ENCODE results near the gene DTL.

Gene DTL

DNA sequence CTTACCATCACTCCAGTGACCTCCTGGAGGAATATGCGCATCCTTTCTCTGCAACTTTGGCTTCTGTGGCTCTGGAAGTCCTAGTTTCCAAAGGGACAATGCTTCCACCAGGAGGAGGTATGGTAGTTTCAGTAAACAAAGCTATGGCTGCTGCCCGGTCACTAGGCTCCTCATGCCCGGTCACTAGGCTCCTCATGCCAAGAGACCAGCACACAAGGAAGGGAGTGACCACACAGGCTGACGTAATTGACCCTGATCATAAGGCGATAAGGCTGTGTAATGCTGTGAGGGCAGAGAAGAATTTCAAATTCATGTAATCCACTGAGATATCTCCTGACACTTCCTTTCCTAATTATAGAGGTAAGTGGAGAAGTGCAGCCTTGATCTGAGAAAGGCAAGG is 102.9 kb downstream of the DTL start:
- Histone ChIP-seq H3K4me1 (ENCODE audit: insufficient read depth, low read length) (no peaks in the 10 kb centered on the region), H3K4me3 (ENCODE audit: low read length) (no peak overlapping the region), H3K9me3 (ENCODE audit: insufficient read depth, low read depth, low read length) (0 out of 2 replicates have a peak, but pooled peaks cover 3% of the 10 kb centered on the region), H3K36me3 (ENCODE audit: insufficient read depth, low read depth, low read length) (no peaks in the 10 kb centered on the region), H3K27me3 (ENCODE audit: insufficient read depth, low read length) (no peaks in the 10 kb centered on the region), H3K27ac (ENCODE audit: low read length) (no peak overlapping the region), H3K9ac (ENCODE audit: low read depth, low read length) (no peak overlapping the region)

DNA sequence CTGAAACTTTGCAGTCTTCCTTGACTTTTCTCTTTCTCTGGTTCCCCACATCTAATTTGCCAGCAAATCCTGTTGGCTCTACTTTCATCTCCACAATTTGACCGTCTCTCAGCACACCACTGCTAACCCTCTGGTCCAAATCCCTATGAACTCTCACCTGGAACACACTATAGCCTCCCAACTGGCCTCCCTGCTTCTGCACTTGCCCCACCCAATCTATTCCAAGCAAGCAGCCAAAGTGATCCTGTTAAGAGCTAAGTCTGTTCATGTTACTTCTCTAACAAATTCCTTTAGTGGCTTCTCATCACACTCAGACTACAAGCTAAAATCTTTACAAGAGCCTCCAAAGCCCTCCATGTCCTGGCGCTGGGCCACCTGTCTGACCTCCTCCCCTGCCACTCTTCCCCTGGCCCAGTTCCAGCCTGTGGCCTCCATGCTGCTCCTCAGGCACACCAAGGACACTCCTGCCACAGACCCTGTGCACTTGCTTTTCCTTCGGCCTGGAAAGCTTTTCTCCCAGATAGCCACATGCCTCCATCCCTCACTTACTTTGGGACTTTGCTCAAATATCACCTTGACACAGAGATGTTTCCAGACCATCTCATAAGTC is 104.1 kb downstream of the DTL start:
- no peak overlapping the region for H3K9ac ChIP-seq (ENCODE audit: low read depth, low read length)

DNA sequence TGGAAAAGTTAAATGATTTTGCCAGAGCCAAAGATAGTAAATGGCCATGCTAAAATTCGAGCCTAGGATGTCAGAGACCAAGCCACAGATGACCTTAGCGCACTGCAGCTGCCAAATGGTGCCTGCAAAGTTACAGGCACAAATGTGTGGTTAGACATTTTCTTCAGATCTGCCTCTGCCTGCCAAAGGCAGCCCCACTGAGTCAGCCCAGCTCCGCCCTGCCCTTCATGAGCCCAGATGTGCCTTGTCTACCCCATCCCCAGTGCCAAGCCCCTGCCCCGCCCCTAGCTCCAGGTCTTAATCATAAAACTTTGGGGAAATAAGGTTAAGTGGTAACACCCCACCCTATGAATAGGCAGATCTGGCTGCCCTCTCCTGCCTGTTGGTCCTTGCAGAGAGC is 105.9 kb downstream of the DTL start:
- H3K4me1 ChIP-seq (ENCODE audit: insufficient read depth, low read length), result no peaks in the 10 kb centered on the region
- H3K27me3 ChIP-seq (ENCODE audit: insufficient read depth, low read length), result no peaks in the 10 kb centered on the region
- no peak overlapping the region for H3K27ac ChIP-seq (ENCODE audit: low read length)
- H3K9me3 ChIP-seq (ENCODE audit: insufficient read depth, low read depth, low read length), result no peaks in the 10 kb centered on the region
- H3K4me3 ChIP-seq (ENCODE audit: low read length), result no peak overlapping the region
- H3K36me3 ChIP-seq (ENCODE audit: insufficient read depth, low read depth, low read length), result no peaks in the 10 kb centered on the region
- no peak overlapping the region for H3K9ac ChIP-seq (ENCODE audit: low read depth, low read length)

More for the DNA sequence above, 104.1 kb downstream of the DTL start:
- H3K9me3 ChIP-seq (ENCODE audit: insufficient read depth, low read depth, low read length), result 0 out of 2 replicates have a peak, but pooled peaks cover 3% of the 10 kb centered on the region
- H3K27me3 ChIP-seq (ENCODE audit: insufficient read depth, low read length), result no peaks in the 10 kb centered on the region
- no peak overlapping the region for H3K4me3 ChIP-seq (ENCODE audit: low read length)
- H3K36me3 ChIP-seq (ENCODE audit: insufficient read depth, low read depth, low read length), result no peaks in the 10 kb centered on the region
- H3K27ac ChIP-seq (ENCODE audit: low read length), result no peak overlapping the region
- H3K4me1 ChIP-seq (ENCODE audit: insufficient read depth, low read length), result no peaks in the 10 kb centered on the region

DNA sequence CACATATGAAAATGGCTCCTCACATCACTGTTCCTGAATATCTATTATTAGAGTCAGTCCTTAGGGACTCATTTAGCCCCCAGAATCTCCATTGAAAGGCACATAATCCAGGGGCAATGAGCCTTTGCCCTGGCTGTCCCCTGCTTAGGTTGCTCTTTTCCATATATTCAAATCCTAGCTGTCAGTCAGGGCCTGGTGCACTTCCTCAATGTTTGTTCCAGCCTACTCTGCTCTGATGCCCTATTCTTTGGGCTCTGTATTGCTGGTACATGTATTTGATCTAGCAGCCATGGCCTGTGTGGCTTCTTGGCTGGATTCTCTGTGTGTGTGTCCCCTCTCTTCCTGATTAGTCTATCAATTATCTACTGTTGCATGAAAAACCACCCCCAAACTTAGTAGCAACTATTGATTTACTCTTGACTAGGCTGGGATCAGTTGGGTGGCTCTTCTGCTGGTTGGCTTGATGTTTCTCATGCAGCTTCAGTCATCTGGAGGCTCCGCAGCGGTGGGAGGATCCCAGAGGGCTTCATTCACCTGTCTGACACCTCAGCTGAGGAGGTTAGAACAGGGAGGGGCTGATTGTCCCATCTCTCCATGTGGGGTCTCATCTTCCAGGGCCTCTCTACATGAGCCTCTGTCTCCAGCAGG is 107.5 kb downstream of the DTL start:
- Histone ChIP-seq H3K9me3 (ENCODE audit: insufficient read depth, low read depth, low read length) (no peaks in the 10 kb centered on the region), H3K4me1 (ENCODE audit: insufficient read depth, low read length) (no peaks in the 10 kb centered on the region; the same call in 1 of the 2 replicates), H3K36me3 (ENCODE audit: insufficient read depth, low read depth, low read length) (no peaks in the 10 kb centered on the region), H3K27me3 (ENCODE audit: insufficient read depth, low read length) (no peaks in the 10 kb centered on the region), H3K27ac (ENCODE audit: low read length) (no peak overlapping the region), H3K9ac (ENCODE audit: low read depth, low read length) (no peak overlapping the region), H3K4me3 (ENCODE audit: low read length) (no peak overlapping the region)

DNA sequence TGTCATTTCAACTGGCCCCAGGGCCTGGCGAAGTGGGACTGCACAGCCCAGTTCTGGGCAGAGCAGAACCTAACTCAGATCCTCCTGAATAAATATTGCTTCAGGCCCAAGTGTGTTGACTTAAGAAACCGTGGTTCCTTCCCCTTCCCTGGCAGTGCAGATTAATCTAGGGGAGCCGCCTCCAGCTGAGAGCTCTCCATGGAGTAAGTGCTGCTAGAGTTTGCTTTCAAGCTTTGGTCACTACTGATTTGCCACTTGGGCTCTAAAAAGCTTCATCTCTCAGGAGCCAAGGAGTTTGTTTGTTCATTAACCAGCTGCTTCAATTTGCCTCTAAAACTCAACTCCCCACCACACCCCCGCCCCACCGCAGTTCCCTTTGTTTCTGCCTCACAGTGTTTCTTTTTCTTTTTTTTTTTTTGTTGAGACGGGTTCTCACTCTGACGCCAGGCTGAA is 112.1 kb downstream of the DTL start:
- no peak overlapping the region for H3K4me3 ChIP-seq (ENCODE audit: low read length)
- H3K36me3 ChIP-seq (ENCODE audit: insufficient read depth, low read depth, low read length), result no peaks in the 10 kb centered on the region
- H3K9me3 ChIP-seq (ENCODE audit: insufficient read depth, low read depth, low read length), result no peaks in the 10 kb centered on the region
- no peak overlapping the region for H3K27ac ChIP-seq (ENCODE audit: low read length)
- H3K9ac ChIP-seq (ENCODE audit: low read depth, low read length), result no peak overlapping the region
- no peaks in the 10 kb centered on the region; the same call in 1 of the 2 replicates for H3K4me1 ChIP-seq (ENCODE audit: insufficient read depth, low read length)
- H3K27me3 ChIP-seq (ENCODE audit: insufficient read depth, low read length), result no peaks in the 10 kb centered on the region

DNA sequence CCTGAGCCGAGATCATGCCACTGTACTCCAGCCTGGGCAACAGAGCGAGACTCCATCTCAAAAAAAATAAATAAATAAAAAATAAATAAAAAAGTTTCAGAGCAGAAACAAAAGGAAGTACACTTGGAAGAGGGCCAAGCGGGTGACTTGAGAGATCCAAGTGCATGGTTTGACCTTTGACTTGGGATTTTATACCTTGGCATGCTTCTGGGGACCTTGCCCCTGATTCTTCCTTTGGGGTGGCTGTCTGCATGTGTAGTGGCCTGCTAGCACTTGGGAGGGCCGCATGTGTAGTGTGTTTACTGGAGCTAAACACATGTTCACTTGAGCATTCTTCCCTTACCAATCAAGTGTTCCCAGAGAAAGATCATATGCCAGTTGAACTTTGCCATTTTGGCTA is 114.0 kb downstream of the DTL start:
- no peaks in the 10 kb centered on the region for H3K9me3 ChIP-seq (ENCODE audit: insufficient read depth, low read depth, low read length)
- H3K4me3 ChIP-seq (ENCODE audit: low read length), result no peak overlapping the region
- H3K27me3 ChIP-seq (ENCODE audit: insufficient read depth, low read length), result no peaks in the 10 kb centered on the region
- no peak overlapping the region for H3K27ac ChIP-seq (ENCODE audit: low read length)
- H3K4me1 ChIP-seq (ENCODE audit: insufficient read depth, low read length), result no peaks in the 10 kb centered on the region; the same call in 1 of the 2 replicates
- H3K36me3 ChIP-seq (ENCODE audit: insufficient read depth, low read depth, low read length), result no peaks in the 10 kb centered on the region
- H3K9ac ChIP-seq (ENCODE audit: low read depth, low read length), result no peak overlapping the region

DNA sequence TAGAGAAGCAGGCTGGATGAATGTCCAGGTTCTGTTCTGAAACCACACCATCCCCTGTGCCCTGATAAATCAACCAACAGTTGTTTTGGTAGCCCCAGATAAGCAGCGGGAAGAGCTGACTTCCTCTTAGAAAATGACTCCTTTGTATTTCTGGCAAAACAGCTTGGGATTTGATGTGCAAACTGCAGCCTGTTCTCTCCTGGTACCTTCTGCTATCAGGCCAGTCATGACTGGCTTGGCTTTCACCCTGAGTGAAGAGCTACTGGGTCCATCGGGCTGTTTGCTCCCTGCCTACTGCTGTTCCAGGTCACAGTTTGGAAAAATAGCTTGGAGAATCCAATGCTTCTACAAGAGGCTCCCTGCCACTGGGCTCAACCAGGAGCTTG is 116.8 kb downstream of the DTL start:
- Histone ChIP-seq H3K27me3 (ENCODE audit: insufficient read depth, low read length) (no peaks in the 10 kb centered on the region), H3K27ac (ENCODE audit: low read length) (no peak overlapping the region), H3K4me3 (ENCODE audit: low read length) (no peak overlapping the region), H3K4me1 (ENCODE audit: insufficient read depth, low read length) (no peaks in the 10 kb centered on the region; the same call in 1 of the 2 replicates), H3K9ac (ENCODE audit: low read depth, low read length) (no peak overlapping the region), H3K9me3 (ENCODE audit: insufficient read depth, low read depth, low read length) (no peaks in the 10 kb centered on the region), H3K36me3 (ENCODE audit: insufficient read depth, low read depth, low read length) (no peaks in the 10 kb centered on the region)

DNA sequence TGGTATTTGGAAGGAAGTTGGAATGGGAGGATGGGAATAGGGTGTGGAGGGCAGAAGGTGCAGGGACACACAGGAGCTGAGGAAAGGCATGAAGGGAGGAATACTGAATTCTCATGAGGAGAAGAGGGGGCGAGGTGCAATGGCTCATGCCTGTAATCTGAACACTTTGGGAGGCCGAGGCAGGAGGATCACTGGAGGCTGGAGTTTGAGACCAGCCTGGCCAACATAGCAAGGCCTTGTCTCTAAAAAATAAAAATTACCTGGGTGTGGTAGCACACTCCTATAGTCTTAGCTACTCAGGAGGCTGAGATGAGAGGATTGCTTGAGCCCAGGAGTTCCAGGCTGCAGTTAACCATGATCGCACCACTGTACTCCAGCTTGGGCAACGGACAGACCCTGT is 117.3 kb downstream of the DTL start:
- Histone ChIP-seq H3K27ac (ENCODE audit: low read length) (no peak overlapping the region), H3K27me3 (ENCODE audit: insufficient read depth, low read length) (no peaks in the 10 kb centered on the region), H3K9ac (ENCODE audit: low read depth, low read length) (no peak overlapping the region), H3K4me3 (ENCODE audit: low read length) (no peak overlapping the region), H3K36me3 (ENCODE audit: insufficient read depth, low read depth, low read length) (no peaks in the 10 kb centered on the region), H3K4me1 (ENCODE audit: insufficient read depth, low read length) (no peaks in the 10 kb centered on the region), H3K9me3 (ENCODE audit: insufficient read depth, low read depth, low read length) (no peaks in the 10 kb centered on the region)

DNA sequence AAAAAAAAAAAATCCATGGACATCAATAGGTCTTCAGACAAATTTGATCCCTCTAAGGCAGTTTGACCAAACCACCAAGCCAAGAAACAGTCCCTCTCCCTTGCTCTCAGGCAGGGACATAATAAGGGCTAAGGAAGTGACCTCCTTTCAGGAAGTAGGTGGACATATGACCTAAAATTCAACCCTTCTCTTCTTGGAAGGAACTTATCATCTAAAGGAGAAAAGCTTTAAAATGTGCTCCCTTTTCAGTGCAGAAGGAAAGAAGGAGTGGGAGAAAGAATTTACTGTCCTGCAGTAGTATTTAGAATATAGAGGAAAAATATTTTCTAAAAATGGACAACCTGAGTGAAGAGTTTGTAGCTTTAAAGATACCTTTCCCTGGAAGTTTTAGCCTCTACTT is 118.1 kb downstream of the DTL start:
- Histone ChIP-seq H3K36me3 (ENCODE audit: insufficient read depth, low read depth, low read length) (no peaks in the 10 kb centered on the region), H3K27me3 (ENCODE audit: insufficient read depth, low read length) (no peaks in the 10 kb centered on the region), H3K9ac (ENCODE audit: low read depth, low read length) (no peak overlapping the region), H3K9me3 (ENCODE audit: insufficient read depth, low read depth, low read length) (no peaks in the 10 kb centered on the region), H3K4me1 (ENCODE audit: insufficient read depth, low read length) (no peaks in the 10 kb centered on the region), H3K27ac (ENCODE audit: low read length) (no peak overlapping the region), H3K4me3 (ENCODE audit: low read length) (no peak overlapping the region)
